Neuron (in vitro differentiated cells): ENCODE data around the gene SLC6A7.

Experiments
- H2AFZ ChIP-seq: one replicate; pipeline ENCODE4 v1.6.1; 2013; ENCODE audit warnings: low read depth, mild to moderate bottlenecking, inconsistent platforms, low read length, moderate library complexity
- H3K27me3 ChIP-seq: one replicate; pipeline ENCODE4 v1.6.1; 2013; ENCODE audit warnings: low read length; ENCODE audit not compliant: insufficient read depth
- H3K36me3 ChIP-seq: one replicate; pipeline ENCODE4 v1.6.1; 2013; ENCODE audit warnings: low read length; ENCODE audit not compliant: insufficient read depth
- H3K4me1 ChIP-seq: one replicate; pipeline ENCODE4 v1.6.1; 2013; ENCODE audit warnings: low read length; ENCODE audit not compliant: insufficient read depth
- H3K4me3 ChIP-seq: 2 replicates; pipeline ENCODE4 v1.5.1; 2013; ENCODE audit warnings: mild to moderate bottlenecking, low read length, moderate library complexity
- H3K9me3 ChIP-seq: one replicate; pipeline ENCODE4 v1.6.1; 2013; ENCODE audit warnings: low read length

SLC6A7 gene

GRCh38 chr5:150251504-150251903, 61.6 kb downstream of the SLC6A7 start:
- Histone ChIP-seq H2AFZ (no peak overlapping the region), H3K4me3 (no peak overlapping the region), H3K4me1 (peaks cover 22% of the 10 kb centered on the region), H3K36me3 (no peaks in the 10 kb centered on the region), H3K9me3 (no peaks in the 10 kb centered on the region), H3K27me3 (no peaks in the 10 kb centered on the region)

GRCh38 chr5:150252489-150252888, 62.6 kb downstream of the SLC6A7 start:
- Histone ChIP-seq H3K27me3 (no peaks in the 10 kb centered on the region), H3K4me3 (no peak overlapping the region), H3K9me3 (no peaks in the 10 kb centered on the region), H2AFZ (no peak overlapping the region), H3K36me3 (no peaks in the 10 kb centered on the region), H3K4me1 (peaks cover 28% of the 10 kb centered on the region)

GRCh38 chr5:150253416-150254208, 63.8 kb downstream of the SLC6A7 start:
- Histone ChIP-seq H2AFZ (no peak overlapping the region), H3K36me3 (no peaks in the 10 kb centered on the region), H3K27me3 (no peaks in the 10 kb centered on the region), H3K9me3 (no peaks in the 10 kb centered on the region), H3K4me3 (no peak overlapping the region), H3K4me1 (peaks cover 36% of the 10 kb centered on the region)

GRCh38 chr5:150254363-150254762, 64.5 kb downstream of the SLC6A7 start:
- H2AFZ ChIP-seq: no peak overlapping the region

GRCh38 chr5:150254774-150255173, 64.9 kb downstream of the SLC6A7 start:
- H3K4me3 ChIP-seq: no peak overlapping the region
- H3K27me3 ChIP-seq: no peaks in the 10 kb centered on the region
- H2AFZ ChIP-seq: no peak overlapping the region
- H3K4me1 ChIP-seq: peaks cover 37% of the 10 kb centered on the region
- no peaks in the 10 kb centered on the region for H3K36me3 ChIP-seq
- H3K9me3 ChIP-seq: no peaks in the 10 kb centered on the region

More at GRCh38 chr5:150254363-150254762, 64.5 kb downstream of the SLC6A7 start:
- Histone ChIP-seq H3K9me3 (no peaks in the 10 kb centered on the region), H3K27me3 (no peaks in the 10 kb centered on the region), H3K4me1 (peaks cover 37% of the 10 kb centered on the region), H3K36me3 (no peaks in the 10 kb centered on the region), H3K4me3 (no peak overlapping the region)

GRCh38 chr5:150255659-150256409, 66.0 kb downstream of the SLC6A7 start:
- H3K4me3 ChIP-seq: no peak overlapping the region
- no peaks in the 10 kb centered on the region for H3K36me3 ChIP-seq
- H3K4me1 ChIP-seq: peaks cover 37% of the 10 kb centered on the region
- H3K27me3 ChIP-seq: no peaks in the 10 kb centered on the region
- no peaks in the 10 kb centered on the region for H3K9me3 ChIP-seq
- H2AFZ ChIP-seq: no peak overlapping the region

GRCh38 chr5:150256410-150257064, 66.7 kb downstream of the SLC6A7 start:
- peaks cover 37% of the 10 kb centered on the region for H3K4me1 ChIP-seq
- no peak overlapping the region for H3K4me3 ChIP-seq
- no peaks in the 10 kb centered on the region for H3K36me3 ChIP-seq

GRCh38 chr5:150257424-150257823, 67.6 kb downstream of the SLC6A7 start:
- no peaks in the 10 kb centered on the region for H3K36me3 ChIP-seq
- H3K4me1 ChIP-seq: peaks cover 37% of the 10 kb centered on the region
- H3K27me3 ChIP-seq: no peaks in the 10 kb centered on the region
- no peak overlapping the region for H3K4me3 ChIP-seq
- H2AFZ ChIP-seq: no peak overlapping the region
- H3K9me3 ChIP-seq: no peaks in the 10 kb centered on the region

More at GRCh38 chr5:150256410-150257064, 66.7 kb downstream of the SLC6A7 start:
- Histone ChIP-seq H3K27me3 (no peaks in the 10 kb centered on the region), H2AFZ (no peak overlapping the region), H3K9me3 (no peaks in the 10 kb centered on the region)

- H3K27me3 ChIP-seq: no peaks in the 10 kb centered on the region
- H3K36me3 ChIP-seq: no peaks in the 10 kb centered on the region
- no peak overlapping the region for H2AFZ ChIP-seq
- H3K4me3 ChIP-seq: no peak overlapping the region
- peaks cover 38% of the 10 kb centered on the region for H3K4me1 ChIP-seq
- H3K9me3 ChIP-seq: no peaks in the 10 kb centered on the region
Measured at GRCh38 chr5:150258130-150258529, 68.3 kb downstream of the SLC6A7 start.
